ENCODE data around the gene PSMD6. TPM values are rescaled to one million over a fixed set of nuclear protein-coding genes. Genes with fewer than 3 reads are reported as not detected.

PSMD6 gene
- total RNA-seq, 1 experiment from 2014 or later, result 78.7 TPM

DNA sequence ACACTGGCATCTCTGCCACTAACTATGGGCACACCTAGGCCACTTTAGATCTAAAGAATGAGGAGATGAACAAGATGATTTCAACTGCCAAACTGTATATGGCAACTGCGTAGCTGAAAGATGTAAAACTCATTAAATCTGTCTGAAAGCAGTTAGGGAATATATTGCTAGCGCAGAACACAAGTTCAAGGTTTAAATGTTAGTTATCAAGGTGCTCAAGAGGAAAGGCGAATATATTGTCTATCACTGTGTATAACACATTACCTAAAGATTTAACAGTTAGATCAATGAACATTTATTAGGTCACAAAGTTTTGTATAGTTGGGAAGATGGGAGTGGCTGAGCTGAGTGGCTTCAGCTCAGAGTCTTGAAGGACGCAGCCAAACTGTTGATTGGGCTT lies 33.9 kb upstream of the PSMD6 start:
- no peaks in the 10 kb centered on the region for H3K79me2 ChIP-seq (ENCODE audit: insufficient read depth, low read length)
- ChIA-PET CTCF (no interaction called here), POLR2A (no interaction called here), RAD21 (ENCODE audit: low non-redundant PET in 1 of 2, low total read pairs in 2 of 2, uncharacterized antibody in 2 of 2, unreplicated experiment in 2 of 2) (no interaction called here)
- H3K27me3 ChIP-seq (ENCODE audit: insufficient read depth, low read length), result peaks cover 31% of the 10 kb centered on the region
- H3K9ac ChIP-seq (ENCODE audit: low read length), result no peak overlapping the region
- H4K20me1 ChIP-seq (ENCODE audit: insufficient read depth), result no peaks in the 10 kb centered on the region
- H3K36me3 ChIP-seq (ENCODE audit: control insufficient read depth in 1 of 2, insufficient read depth in 2 of 2, low read length in 2 of 2), result no peaks in the 10 kb centered on the region
- H3K4me3 ChIP-seq (replicated peaks in 1 of 2; ENCODE audit: low read depth in 1 of 2, low read length in 2 of 2), result no peak overlapping the region
- ATAC-seq (no peak), DNase-seq (ENCODE audit: low read depth, low spot score) (no peak)
- no peak overlapping the region for H2AFZ ChIP-seq (ENCODE audit: low read depth, low read length, poor library complexity, severe bottlenecking)
- H3K27ac ChIP-seq (ENCODE audit: low read depth, low read length), result no peak overlapping the region
- H3K4me1 ChIP-seq (ENCODE audit: control insufficient read depth in 1 of 2, insufficient read depth in 2 of 2, low read length in 2 of 2), result no peaks in the 10 kb centered on the region
- no TSS peak for BruUV-seq (replicated peaks)
- no peaks in the 10 kb centered on the region for H3K9me2 ChIP-seq (ENCODE audit: insufficient read depth)
- no peak overlapping the region for H3K4me2 ChIP-seq (ENCODE audit: low read length)
- intact Hi-C loops (cut with micrococcal nuclease), result no loop called here
- no peaks in the 10 kb centered on the region for H3K9me3 ChIP-seq (ENCODE audit: control insufficient read depth in 1 of 2, insufficient read depth in 1 of 2, low read depth in 1 of 2, low read length in 2 of 2)
- TF ChIP-seq SRF (IDR thresholded peaks at IDR 0.05; ENCODE audit: low read depth), result no peak
- TF ChIP-seq CBX3 (IDR thresholded peaks at IDR 0.05; ENCODE audit: low read depth), result no peak

DNA sequence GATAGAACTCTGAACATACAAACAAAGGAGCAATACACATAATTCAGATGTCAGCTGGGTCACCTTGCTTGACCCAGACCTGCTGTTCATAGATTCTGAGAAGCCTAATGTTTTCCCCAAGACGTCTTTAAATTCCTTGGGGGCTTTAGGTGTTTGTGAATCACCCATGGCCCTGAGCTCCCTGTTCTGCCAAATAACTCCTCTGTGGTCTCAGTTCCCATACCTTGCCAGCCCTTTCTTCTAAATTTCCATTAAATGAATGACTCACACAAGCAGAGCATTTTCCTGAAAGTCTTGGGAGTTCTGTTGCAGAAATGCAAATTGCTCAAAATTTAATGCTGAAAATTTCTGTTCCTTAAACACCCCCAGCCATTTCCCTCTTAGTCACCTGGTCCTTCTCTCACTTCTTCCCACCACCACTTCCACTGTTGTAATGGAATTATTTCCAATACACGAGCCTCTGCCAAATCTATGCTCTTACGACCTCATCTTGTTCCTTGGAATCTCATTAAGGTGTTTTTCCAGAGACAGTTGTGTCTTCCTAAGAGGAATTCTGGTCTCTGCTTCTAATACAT lies 33.4 kb upstream of the PSMD6 start:
- POLR2A ChIA-PET, result no interaction called here
- Histone ChIP-seq H3K9ac (ENCODE audit: low read length) (no peak overlapping the region), H4K20me1 (ENCODE audit: insufficient read depth) (no peaks in the 10 kb centered on the region), H3K4me1 (ENCODE audit: control insufficient read depth in 1 of 2, insufficient read depth in 2 of 2, low read length in 2 of 2) (no peaks in the 10 kb centered on the region), H2AFZ (ENCODE audit: low read depth, low read length, poor library complexity, severe bottlenecking) (no peak overlapping the region), H3K4me2 (ENCODE audit: low read length) (no peak overlapping the region), H3K27me3 (ENCODE audit: insufficient read depth, low read length) (peaks cover 26% of the 10 kb centered on the region), H3K9me3 (ENCODE audit: control insufficient read depth in 1 of 2, insufficient read depth in 1 of 2, low read depth in 1 of 2, low read length in 2 of 2) (no peaks in the 10 kb centered on the region), H3K9me2 (ENCODE audit: insufficient read depth) (no peaks in the 10 kb centered on the region), H3K79me2 (ENCODE audit: insufficient read depth, low read length) (no peaks in the 10 kb centered on the region), H3K27ac (ENCODE audit: low read depth, low read length) (no peak overlapping the region), H3K4me3 (replicated peaks in 1 of 2; ENCODE audit: low read depth in 1 of 2, low read length in 2 of 2) (no peak overlapping the region), H3K36me3 (ENCODE audit: control insufficient read depth in 1 of 2, insufficient read depth in 2 of 2, low read length in 2 of 2) (no peaks in the 10 kb centered on the region)
- RAD21 ChIA-PET (ENCODE audit: low non-redundant PET in 1 of 2, low total read pairs in 2 of 2, uncharacterized antibody in 2 of 2, unreplicated experiment in 2 of 2), result no interaction called here
- DNase-seq (ENCODE audit: low read depth, low spot score) (no peak), ATAC-seq (no peak)
- no TSS peak for BruUV-seq (replicated peaks)
- TF ChIP-seq EGR1 (IDR thresholded peaks at IDR 0.05; ENCODE audit: low read depth), result no peak
- no peak for TF ChIP-seq POLR2AphosphoS5 (IDR thresholded peaks at IDR 0.05; ENCODE audit: low read depth, low read length)
- TF ChIP-seq FOSL1 (IDR thresholded peaks at IDR 0.05; ENCODE audit: low read depth), result no peak
- no peak for TF ChIP-seq POLR2A (IDR thresholded peaks at IDR 0.05; ENCODE audit: borderline replicate concordance, extremely low read depth, insufficient read depth, insufficient read length)
- TF ChIP-seq, protein P1, sequence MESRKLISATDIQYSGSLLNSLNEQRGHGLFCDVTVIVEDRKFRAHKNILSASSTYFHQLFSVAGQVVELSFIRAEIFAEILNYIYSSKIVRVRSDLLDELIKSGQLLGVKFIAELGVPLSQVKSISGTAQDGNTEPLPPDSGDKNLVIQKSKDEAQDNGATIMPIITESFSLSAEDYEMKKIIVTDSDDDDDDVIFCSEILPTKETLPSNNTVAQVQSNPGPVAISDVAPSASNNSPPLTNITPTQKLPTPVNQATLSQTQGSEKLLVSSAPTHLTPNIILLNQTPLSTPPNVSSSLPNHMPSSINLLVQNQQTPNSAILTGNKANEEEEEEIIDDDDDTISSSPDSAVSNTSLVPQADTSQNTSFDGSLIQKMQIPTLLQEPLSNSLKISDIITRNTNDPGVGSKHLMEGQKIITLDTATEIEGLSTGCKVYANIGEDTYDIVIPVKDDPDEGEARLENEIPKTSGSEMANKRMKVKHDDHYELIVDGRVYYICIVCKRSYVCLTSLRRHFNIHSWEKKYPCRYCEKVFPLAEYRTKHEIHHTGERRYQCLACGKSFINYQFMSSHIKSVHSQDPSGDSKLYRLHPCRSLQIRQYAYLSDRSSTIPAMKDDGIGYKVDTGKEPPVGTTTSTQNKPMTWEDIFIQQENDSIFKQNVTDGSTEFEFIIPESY (IDR thresholded peaks at IDR 0.05; ENCODE audit: extremely low read depth, insufficient replicate concordance, low read length), result no peak
- intact Hi-C loops (cut with micrococcal nuclease), result no loop called here
- CTCF ChIA-PET, result no interaction called here

Data from HCT116 (cell line).